NCI-H2196 treated with DMSO at 0.1 percent for 48 hours (cell line): Measurements from ENCODE around the gene CCDC18.
"Not testable (repeated sequence)": the region's sequence is repeated elsewhere in the genome, so short reads cannot be mapped to it uniquely, and the experiment has no call there.

ENCODE experiments used
- DNase-seq: peaks from one replicate; lab custom pipeline; 2025; ENCODE audit not compliant: unreplicated experiment; lab: John Stamatoyannopoulos, UW

CCDC18 gene

GRCh38 chr1:93171549-93172034 is 8.9 kb upstream of the CCDC18 start:
- no peak for DNase-seq

- no peak for DNase-seq
Measured at GRCh38 chr1:93172778-93173177, 7.7 kb upstream of the CCDC18 start.

GRCh38 chr1:93174638-93175037 is 5.9 kb upstream of the CCDC18 start:
- not testable (repeated sequence) for DNase-seq

- DNase-seq = no peak
Measured at GRCh38 chr1:93177991-93178390, 2.5 kb upstream of the CCDC18 start.

GRCh38 chr1:93178418-93178817 is 2.1 kb upstream of the CCDC18 start:
- DNase-seq = no peak

GRCh38 chr1:93179886-93180722 is 420 bp upstream of the CCDC18 start, which contains the start of gene TMED5:
TMED5 (minus strand) TSS chr1:93180413; CDS start chr1:93180242, 171 bp downstream.
- peak; percentile 99 for DNase-seq

- DNase-seq = no peak
Measured at GRCh38 chr1:93186667-93187066, 6.1 kb downstream of the CCDC18 start.

- DNase-seq = no peak
Measured at GRCh38 chr1:93190432-93190831, 9.9 kb downstream of the CCDC18 start.

GRCh38 chr1:93194231-93194990 is 13.9 kb downstream of the CCDC18 start:
- no peak for DNase-seq

- DNase-seq = no peak
Measured at GRCh38 chr1:93196591-93196990, 16.1 kb downstream of the CCDC18 start.

GRCh38 chr1:93199150-93199549 is 18.6 kb downstream of the CCDC18 start:
- no peak for DNase-seq

GRCh38 chr1:93200086-93200620 is 19.6 kb downstream of the CCDC18 start:
- no peak for DNase-seq

GRCh38 chr1:93200714-93201113 is 20.2 kb downstream of the CCDC18 start:
- no peak for DNase-seq

- DNase-seq = no peak
Measured at GRCh38 chr1:93205892-93206566, 25.5 kb downstream of the CCDC18 start.

- no peak for DNase-seq
Measured at GRCh38 chr1:93206567-93206954, 26.0 kb downstream of the CCDC18 start.

GRCh38 chr1:93207211-93207610 is 26.7 kb downstream of the CCDC18 start:
- no peak for DNase-seq

- DNase-seq = no peak
Measured at GRCh38 chr1:93215322-93215721, 34.8 kb downstream of the CCDC18 start.

GRCh38 chr1:93219443-93219842 is 38.9 kb downstream of the CCDC18 start:
- no peak for DNase-seq

GRCh38 chr1:93220716-93221115 is 40.2 kb downstream of the CCDC18 start:
- DNase-seq = not testable (repeated sequence)

GRCh38 chr1:93221913-93222312 is 41.4 kb downstream of the CCDC18 start:
- DNase-seq = no peak

- DNase-seq = no peak
Measured at GRCh38 chr1:93223023-93223675, 42.6 kb downstream of the CCDC18 start.
